IPS-20b (cell line): ENCODE results near the gene PKIB.
A peak's percentile ranks its signal among the peaks of the same experiment; 100 is the strongest.

Experiments used
- H3K27ac ChIP-seq: one replicate; pipeline ENCODE4 v1.5.1; 2013; ENCODE audit warnings: low read length
- H3K27me3 ChIP-seq: 2 replicates; pipeline ENCODE4 v1.6.1; 2013; ENCODE audit warnings: mild to moderate bottlenecking, low read length, inconsistent platforms; ENCODE audit not compliant: insufficient read depth
- H3K36me3 ChIP-seq: 2 replicates; pipeline ENCODE4 v1.6.1; 2013; ENCODE audit warnings: low read depth, mild to moderate bottlenecking, inconsistent platforms, low read length, moderate library complexity; ENCODE audit not compliant: insufficient read depth
- H3K4me1 ChIP-seq: 2 replicates; pipeline ENCODE4 v1.6.1; 2013; ENCODE audit warnings: mild to moderate bottlenecking, control low read depth, inconsistent platforms, low read length, moderate library complexity; ENCODE audit not compliant: insufficient read depth
- H3K4me3 ChIP-seq: 2 replicates; pipeline ENCODE4 v1.5.1; 2013; ENCODE audit warnings: mild to moderate bottlenecking, low read length, inconsistent platforms
- H3K9ac ChIP-seq: 2 replicates; pipeline ENCODE4 v1.6.1; 2013; ENCODE audit warnings: low read depth, mild to moderate bottlenecking, inconsistent platforms, low read length, moderate library complexity
- H3K9me3 ChIP-seq: 2 replicates; pipeline ENCODE4 v1.6.1; 2013; ENCODE audit warnings: mild to moderate bottlenecking, low read depth, low read length, inconsistent platforms; ENCODE audit not compliant: insufficient read depth

The PKIB gene, protein sequence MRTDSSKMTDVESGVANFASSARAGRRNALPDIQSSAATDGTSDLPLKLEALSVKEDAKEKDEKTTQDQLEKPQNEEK

DNA sequence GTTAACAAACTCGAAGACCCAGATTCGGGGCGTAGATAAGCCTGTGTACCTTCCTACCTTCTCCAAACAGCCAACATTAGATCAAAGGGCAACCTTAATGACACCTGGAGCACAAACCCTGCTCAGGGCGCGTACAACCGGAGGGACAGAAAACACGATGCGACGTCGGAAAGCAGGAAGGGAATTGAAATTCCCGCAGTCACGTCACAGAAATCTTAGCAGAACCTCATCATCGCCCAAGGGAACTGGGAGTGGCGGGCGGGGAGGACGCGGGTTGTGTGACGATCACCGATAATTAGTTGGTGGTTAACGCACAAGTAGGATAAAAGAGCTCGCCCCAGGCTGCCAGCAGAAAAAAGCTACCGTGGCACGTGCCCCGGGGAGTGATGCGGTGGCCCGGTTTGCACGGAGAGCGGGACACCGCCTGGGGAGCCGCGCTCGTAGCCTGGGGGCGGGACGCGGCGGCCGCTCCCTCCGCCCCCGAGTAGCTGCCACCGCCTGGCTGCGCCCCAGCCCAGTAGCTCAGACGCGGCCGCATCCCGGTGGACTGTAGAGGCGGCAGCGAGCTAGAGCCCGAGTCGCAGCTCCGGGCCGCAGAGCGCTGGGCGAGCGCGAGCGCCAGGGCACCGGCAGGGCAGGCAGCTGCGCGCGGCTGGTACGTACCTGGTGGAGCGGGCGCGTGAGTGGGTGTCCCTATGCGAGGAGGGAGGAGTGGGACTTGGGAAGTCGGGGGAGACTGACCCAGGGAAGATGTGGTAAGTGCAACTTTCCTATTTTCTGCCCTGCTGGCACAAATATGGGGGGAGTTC lies at the start of gene PKIB:
PKIB (plus strand) TSS at position 525 of the 809 bp plus-strand sequence. CDS start 107,390 bp downstream, outside the sequence.
- Histone ChIP-seq H3K4me3 (peak within 1 kb of the TSS; percentile 68), H3K27ac (no peak within 1 kb of the TSS), H3K9me3 (no peaks in the 10 kb centered on the region), H3K9ac (peak within 1 kb of the TSS; percentile 43; the same call in 1 of the 2 replicates), H3K4me1 (no peaks in the 10 kb centered on the region; the same call in 1 of the 2 replicates), H3K36me3 (no peaks in the 10 kb centered on the region), H3K27me3 (peaks cover 61% of the 10 kb centered on the region)

DNA sequence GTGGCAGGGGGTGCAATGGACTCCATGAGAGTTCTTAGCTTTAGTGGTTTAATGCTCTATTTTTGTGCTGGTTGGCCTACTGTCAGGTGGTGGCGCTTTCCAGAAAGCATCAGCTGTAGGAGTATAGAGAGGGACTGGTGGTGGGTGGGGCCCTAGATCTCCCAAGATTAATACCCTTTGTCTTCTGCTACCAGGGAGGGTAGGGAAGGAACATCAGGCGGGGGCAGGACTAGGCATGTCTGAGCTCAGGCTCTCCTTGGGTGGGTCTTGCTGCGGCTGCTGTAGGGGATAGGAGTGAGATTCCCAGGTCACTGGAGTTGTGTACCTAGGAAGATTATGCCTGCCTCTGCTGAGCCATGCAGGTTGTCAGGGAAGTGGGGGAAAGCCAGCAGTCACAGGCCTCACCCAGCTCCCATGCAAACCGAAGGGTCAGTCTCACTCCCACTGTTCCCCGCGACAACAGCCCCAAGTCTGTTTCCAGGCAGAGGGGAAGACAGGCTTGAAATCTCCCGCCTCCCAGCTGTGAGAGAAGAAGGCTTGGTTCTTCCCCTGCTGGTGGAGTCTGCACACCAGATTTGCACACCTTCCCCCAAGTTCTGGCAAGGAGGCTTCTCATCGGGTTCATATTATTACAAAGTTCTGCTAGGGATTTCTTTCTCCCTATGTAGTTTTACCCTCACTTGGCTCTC lies 46.7 kb upstream of the PKIB start:
- Histone ChIP-seq H3K4me1 (no peaks in the 10 kb centered on the region), H3K4me3 (no peak overlapping the region), H3K9me3 (no peaks in the 10 kb centered on the region), H3K9ac (no peak overlapping the region), H3K27ac (no peak overlapping the region), H3K27me3 (no peaks in the 10 kb centered on the region), H3K36me3 (no peaks in the 10 kb centered on the region)

DNA sequence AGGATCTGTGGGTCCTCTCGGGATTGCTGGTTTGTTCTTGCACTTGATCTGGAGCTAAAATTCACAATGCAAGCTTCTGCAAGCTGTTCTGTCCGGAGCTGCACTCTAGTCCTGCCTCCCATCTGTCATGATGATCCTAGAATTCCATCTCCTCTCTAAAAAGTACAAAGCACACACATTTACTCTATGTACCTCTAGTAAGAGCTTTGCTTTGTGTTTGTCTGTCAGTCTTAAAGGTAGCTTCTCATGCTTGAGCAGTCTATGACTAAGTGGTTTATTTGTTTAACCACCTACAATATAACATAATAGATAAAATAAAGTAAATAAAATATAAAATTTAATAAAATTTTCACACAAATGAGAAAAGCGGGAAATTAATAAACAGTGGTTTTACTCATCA lies 46.0 kb upstream of the PKIB start:
- no peaks in the 10 kb centered on the region for H3K4me1 ChIP-seq
- no peak overlapping the region for H3K27ac ChIP-seq
- no peaks in the 10 kb centered on the region for H3K9me3 ChIP-seq
- H3K36me3 ChIP-seq: no peaks in the 10 kb centered on the region
- H3K9ac ChIP-seq: no peak overlapping the region
- H3K27me3 ChIP-seq: no peaks in the 10 kb centered on the region
- H3K4me3 ChIP-seq: no peak overlapping the region

DNA sequence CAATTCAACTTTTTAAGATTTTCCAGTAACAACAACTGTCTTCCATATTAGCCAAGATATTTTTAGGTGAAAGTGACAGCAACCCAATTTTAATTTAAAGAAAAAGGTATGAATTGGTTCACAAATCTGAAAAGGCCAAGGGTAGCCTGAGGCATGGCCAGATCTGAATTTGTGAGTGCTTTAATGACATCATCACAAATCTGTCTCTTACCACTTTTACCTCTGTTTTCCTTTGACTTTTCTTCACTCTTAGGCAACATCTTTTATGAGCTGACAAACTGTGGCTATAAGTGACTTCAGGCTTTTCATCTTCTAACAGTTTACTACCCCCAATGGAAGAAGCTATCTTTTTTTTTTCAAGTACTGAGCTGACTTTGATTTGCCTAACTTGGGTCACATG lies 44.5 kb upstream of the PKIB start:
- Histone ChIP-seq H3K9me3 (no peaks in the 10 kb centered on the region), H3K27me3 (no peaks in the 10 kb centered on the region), H3K9ac (no peak overlapping the region), H3K4me3 (no peak overlapping the region), H3K36me3 (no peaks in the 10 kb centered on the region), H3K27ac (no peak overlapping the region), H3K4me1 (no peaks in the 10 kb centered on the region)

DNA sequence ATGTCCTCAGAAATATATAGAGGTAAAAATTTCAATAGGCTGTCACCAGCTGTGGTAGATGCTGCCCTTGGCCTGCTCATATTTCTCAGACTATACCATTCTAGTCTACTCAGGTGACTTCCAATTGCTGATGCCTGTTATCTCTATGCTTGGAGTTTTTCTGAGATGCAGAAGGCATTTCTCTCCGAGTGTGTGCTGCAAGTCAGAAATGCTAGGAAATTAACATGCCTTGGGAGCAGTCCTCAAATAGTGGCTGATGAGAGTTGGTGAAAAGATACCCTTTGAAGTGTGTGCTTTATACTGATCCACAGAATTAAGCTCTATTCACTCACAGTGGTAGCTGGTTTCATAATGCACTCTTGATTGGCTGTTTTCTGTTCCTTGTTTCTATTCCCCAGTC lies 43.2 kb upstream of the PKIB start:
- no peaks in the 10 kb centered on the region for H3K27me3 ChIP-seq
- no peaks in the 10 kb centered on the region for H3K36me3 ChIP-seq
- no peak overlapping the region for H3K9ac ChIP-seq
- H3K4me3 ChIP-seq: no peak overlapping the region
- no peaks in the 10 kb centered on the region for H3K9me3 ChIP-seq
- H3K27ac ChIP-seq: no peak overlapping the region
- no peaks in the 10 kb centered on the region for H3K4me1 ChIP-seq

DNA sequence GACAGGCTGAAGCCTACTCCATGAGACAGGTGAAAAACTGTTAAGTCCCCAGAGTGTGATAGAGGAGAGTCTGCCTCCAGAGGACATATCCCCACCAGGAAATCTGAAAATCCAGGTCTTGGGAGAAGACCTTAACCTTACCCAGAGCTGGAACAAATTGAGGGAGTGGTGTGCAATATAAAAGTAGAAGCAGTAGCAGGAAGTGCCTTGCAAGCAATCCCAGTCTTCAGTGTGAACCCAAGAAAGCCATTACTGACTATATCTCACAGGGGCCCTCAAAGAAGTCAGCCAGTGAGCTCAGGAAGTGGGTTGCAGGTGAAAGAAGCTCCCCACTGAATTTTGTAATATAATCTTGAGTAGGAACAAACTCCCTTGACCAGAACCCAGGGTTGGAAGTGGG lies 41.9 kb upstream of the PKIB start:
- no peak overlapping the region for H3K9ac ChIP-seq
- no peaks in the 10 kb centered on the region for H3K9me3 ChIP-seq
- H3K4me1 ChIP-seq: no peaks in the 10 kb centered on the region
- H3K27ac ChIP-seq: no peak overlapping the region
- no peaks in the 10 kb centered on the region for H3K36me3 ChIP-seq
- H3K27me3 ChIP-seq: no peaks in the 10 kb centered on the region
- H3K4me3 ChIP-seq: no peak overlapping the region

DNA sequence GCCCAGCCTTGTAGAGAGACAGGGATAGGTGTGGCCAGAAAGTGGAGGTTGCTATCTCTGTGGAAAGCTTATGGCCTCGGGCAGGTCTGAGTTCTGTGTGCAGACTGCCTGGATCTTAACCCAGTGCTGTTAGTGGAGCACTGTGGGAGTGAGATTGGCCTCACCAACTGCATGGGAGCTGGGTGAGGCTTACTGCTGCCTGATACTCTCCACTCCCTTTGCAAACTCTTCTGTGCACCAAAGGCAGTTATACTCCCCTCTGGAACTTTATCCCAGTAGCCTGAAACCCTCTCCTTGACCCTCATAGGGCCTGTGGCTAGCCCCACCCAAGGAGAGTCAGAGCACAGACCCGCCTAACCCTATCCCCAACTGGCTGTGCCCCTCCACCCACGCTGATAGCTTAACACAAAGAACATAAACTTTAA lies 41.4 kb upstream of the PKIB start:
- H3K4me3 ChIP-seq: no peak overlapping the region
- no peak overlapping the region for H3K9ac ChIP-seq

DNA sequence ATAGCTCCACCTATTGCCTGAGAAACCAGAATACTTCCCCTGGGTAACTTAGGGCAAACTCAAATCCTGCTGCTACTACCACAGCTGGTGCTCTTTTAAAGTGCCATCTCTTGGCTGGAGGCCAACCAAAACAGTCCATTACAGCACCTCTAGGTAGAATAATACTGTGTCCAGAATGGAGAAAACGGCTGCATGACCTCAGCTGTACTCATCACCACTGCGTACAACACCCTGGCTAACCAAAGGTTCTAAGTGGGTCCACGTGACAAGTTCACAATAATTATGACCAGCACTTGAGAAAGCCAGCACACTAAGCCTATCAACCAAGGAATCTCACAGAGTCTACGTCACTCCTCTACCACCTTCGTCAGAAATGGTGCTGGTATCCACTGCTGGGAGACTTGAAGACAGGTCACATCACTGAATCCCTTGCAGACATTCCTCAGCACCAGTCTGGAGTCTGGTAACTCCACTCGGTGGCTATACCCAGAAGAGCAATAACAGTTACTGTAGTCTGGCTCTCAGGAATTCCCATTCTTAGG lies 40.9 kb upstream of the PKIB start:
- Histone ChIP-seq H3K27ac (no peak overlapping the region), H3K4me3 (no peak overlapping the region), H3K9ac (no peak overlapping the region), H3K27me3 (no peaks in the 10 kb centered on the region), H3K4me1 (no peaks in the 10 kb centered on the region), H3K36me3 (no peaks in the 10 kb centered on the region), H3K9me3 (no peaks in the 10 kb centered on the region)

More for the DNA sequence above, 41.4 kb upstream of the PKIB start:
- H3K27ac ChIP-seq: no peak overlapping the region
- H3K36me3 ChIP-seq: no peaks in the 10 kb centered on the region
- H3K4me1 ChIP-seq: no peaks in the 10 kb centered on the region
- H3K9me3 ChIP-seq: no peaks in the 10 kb centered on the region
- H3K27me3 ChIP-seq: no peaks in the 10 kb centered on the region

DNA sequence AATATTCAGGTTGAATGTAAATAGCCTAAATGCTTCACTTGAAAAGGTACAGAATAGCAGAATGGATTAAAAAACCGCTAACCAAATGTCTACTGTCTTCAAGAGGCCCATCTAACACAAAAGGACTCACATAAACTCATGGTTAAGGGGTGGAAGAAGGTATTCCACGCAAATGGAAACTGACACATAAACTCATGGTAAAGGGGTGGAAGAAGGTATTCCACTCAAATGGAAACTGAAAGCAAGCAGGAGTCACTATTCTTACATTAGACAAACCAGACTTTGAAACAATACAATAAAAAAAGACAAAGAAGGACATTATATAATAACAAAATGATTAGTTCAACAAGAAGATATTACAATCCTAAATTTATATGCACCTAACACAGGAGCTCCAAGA lies 38.3 kb upstream of the PKIB start:
- Histone ChIP-seq H3K9ac (no peak overlapping the region), H3K27me3 (no peaks in the 10 kb centered on the region), H3K36me3 (no peaks in the 10 kb centered on the region), H3K9me3 (peaks cover 6% of the 10 kb centered on the region; the same call in 1 of the 2 replicates), H3K4me1 (no peaks in the 10 kb centered on the region), H3K27ac (no peak overlapping the region), H3K4me3 (no peak overlapping the region)

DNA sequence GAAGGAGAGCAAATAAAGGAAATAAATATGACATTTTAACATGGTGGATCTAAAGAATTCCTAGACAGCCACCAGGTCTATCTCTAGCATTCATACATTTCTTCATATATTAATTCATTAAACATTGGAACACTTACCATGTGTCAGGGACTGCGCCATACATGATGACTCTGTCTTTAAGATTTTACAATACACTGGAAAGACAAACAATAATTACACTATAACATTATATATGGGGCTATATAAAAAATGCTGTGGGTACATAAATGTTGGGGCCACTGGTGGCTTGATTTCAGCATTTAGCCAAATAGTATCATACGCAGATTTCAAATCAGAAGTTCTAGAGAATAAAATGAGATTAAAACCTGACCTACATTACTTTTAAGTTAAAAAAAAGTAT lies 33.3 kb upstream of the PKIB start:
- Histone ChIP-seq H3K4me1 (no peaks in the 10 kb centered on the region), H3K4me3 (no peak overlapping the region), H3K9ac (no peak overlapping the region), H3K36me3 (no peaks in the 10 kb centered on the region), H3K9me3 (peaks cover 6% of the 10 kb centered on the region; the same call in 1 of the 2 replicates), H3K27me3 (no peaks in the 10 kb centered on the region), H3K27ac (no peak overlapping the region)

DNA sequence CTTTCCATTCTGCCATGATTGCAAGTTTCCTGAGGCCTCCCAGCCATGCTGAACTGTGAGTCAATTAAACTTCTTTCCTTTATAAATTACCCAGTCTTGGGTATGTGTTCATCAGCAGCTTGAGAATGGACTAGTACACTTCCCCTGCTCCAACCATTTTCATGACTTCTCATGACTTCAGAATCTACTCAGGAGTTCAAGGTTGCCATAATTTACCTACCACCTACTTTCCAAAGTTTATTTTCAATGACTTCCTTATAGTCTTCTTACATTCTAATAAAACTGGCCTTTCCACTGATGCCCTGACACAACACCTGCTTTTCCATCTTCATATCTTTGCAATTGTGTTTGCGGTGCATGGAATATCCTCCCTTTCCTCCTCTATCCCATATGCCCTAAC lies 31.2 kb upstream of the PKIB start:
- H3K4me1 ChIP-seq: no peaks in the 10 kb centered on the region
- H3K36me3 ChIP-seq: no peaks in the 10 kb centered on the region
- no peak overlapping the region for H3K4me3 ChIP-seq
- H3K9me3 ChIP-seq: peaks cover 6% of the 10 kb centered on the region; the same call in 1 of the 2 replicates
- H3K27ac ChIP-seq: no peak overlapping the region
- H3K9ac ChIP-seq: no peak overlapping the region
- no peaks in the 10 kb centered on the region for H3K27me3 ChIP-seq
